IMR-90 (cell line): ENCODE data around the gene PPIL6. TPM values are rescaled to one million over a fixed set of nuclear protein-coding genes. Genes with fewer than 3 reads are reported as not detected.

Experiments
- ATAC-seq: fragments of 200-7000 bp; cut with Tn5 transposase; 2 replicates; pipeline ENCODE4 v1.9.1; 2020; ENCODE audit warnings: low read depth, mild to moderate bottlenecking, moderate library complexity
- BruUV-seq: library from RNA; stranded (reverse); fragments of 400-500 nt; replicated peaks from 2 replicates; lab custom pipeline; 2021; lab: Mats Ljungman, UMichigan
- CTCF ChIA-PET: fragments of 300-600 bp; formaldehyde crosslinking; extraction: SDS; loops from one replicate; lab custom pipeline; 2021; ENCODE audit warnings: antibody characterized with exemption; lab: Yijun Ruan, JAX
- POLR2A ChIA-PET: fragments of 300-600 bp; sonication (Branson Sonifier 250); formaldehyde crosslinking; loops from one replicate; lab custom pipeline; 2022; ENCODE audit warnings: antibody characterized with exemption; ENCODE audit not compliant: unreplicated experiment; lab: Charles Lee
- DNase-seq: peaks from one replicate; pipeline ENCODE4 v3.0.0; 2013
- H2AFZ ChIP-seq: replicated peaks from 2 replicates; pipeline ENCODE3; 2013; ENCODE audit warnings: low read length, mild to moderate bottlenecking; ENCODE audit not compliant: poor library complexity
- H2AK5ac ChIP-seq: 2 replicates; pipeline ENCODE4 v1.6.1; 2013; ENCODE audit warnings: low read depth, low read length, inconsistent platforms
- H2AK9ac ChIP-seq: replicated peaks from 2 replicates; pipeline ENCODE3; 2013; ENCODE audit warnings: mild to moderate bottlenecking, low read depth, low read length, moderate library complexity; ENCODE audit not compliant: poor library complexity
- H2BK120ac ChIP-seq: 2 replicates; pipeline ENCODE4 v1.6.1; 2013; ENCODE audit warnings: low read depth, low read length, inconsistent platforms
- H2BK15ac ChIP-seq: 3 replicates; pipeline ENCODE4 v1.6.1; 2013; ENCODE audit warnings: low read depth, low read length, inconsistent platforms
- H2BK20ac ChIP-seq: 2 replicates; pipeline ENCODE4 v1.6.1; 2013; ENCODE audit warnings: low read depth, mild to moderate bottlenecking, inconsistent platforms, low read length, moderate library complexity
- H2BK5ac ChIP-seq: 2 replicates; pipeline ENCODE4 v1.6.1; 2013; ENCODE audit warnings: mild to moderate bottlenecking, low read depth, low read length, inconsistent platforms; ENCODE audit not compliant: poor library complexity, severe bottlenecking
- H3K14ac ChIP-seq: replicated peaks from 2 replicates; pipeline ENCODE4 v1.6.1; 2013; ENCODE audit warnings: low read depth, low read length, inconsistent platforms
- H3K18ac ChIP-seq: 2 replicates; pipeline ENCODE4 v1.6.1; 2013; ENCODE audit warnings: low read depth, low read length, control low read depth
- H3K23ac ChIP-seq: 2 replicates; pipeline ENCODE4 v1.6.1; 2013; ENCODE audit warnings: low read depth, low read length, inconsistent platforms
- H3K27ac ChIP-seq: 2 replicates; pipeline ENCODE4 v1.5.1; 2013; ENCODE audit warnings: mild to moderate bottlenecking, control low read depth, low read length; ENCODE audit not compliant: insufficient read depth
- H3K27me3 ChIP-seq: 2 replicates; pipeline ENCODE4 v1.6.1; 2013; ENCODE audit warnings: low read length; ENCODE audit not compliant: control insufficient read depth, insufficient read depth
- H3K36me3 ChIP-seq: 2 replicates; pipeline ENCODE4 v1.6.1; 2013; ENCODE audit warnings: low read length, mixed read lengths; ENCODE audit not compliant: control insufficient read depth, insufficient read depth
- H3K4ac ChIP-seq: 2 replicates; pipeline ENCODE4 v1.6.1; 2013; ENCODE audit warnings: low read depth, low read length, inconsistent platforms
- H3K4me1 ChIP-seq: 2 replicates; pipeline ENCODE4 v1.6.1; 2013; ENCODE audit warnings: low read length, mixed read lengths; ENCODE audit not compliant: control insufficient read depth, insufficient read depth
- H3K4me2 ChIP-seq: 2 replicates; pipeline ENCODE4 v1.6.1; 2013; ENCODE audit warnings: low read depth, mild to moderate bottlenecking, control low read depth, low read length, moderate library complexity
- H3K4me3 ChIP-seq: 2 replicates; pipeline ENCODE4 v1.5.1; 2013; ENCODE audit warnings: low read depth, mild to moderate bottlenecking, control low read depth, low read length, moderate library complexity; ENCODE audit not compliant: insufficient read depth
- H3K56ac ChIP-seq: 2 replicates; pipeline ENCODE4 v1.6.1; 2013; ENCODE audit warnings: low read length, inconsistent platforms; ENCODE audit not compliant: insufficient read depth; ENCODE audit errors: extremely low read depth
- H3K79me1 ChIP-seq, 2 experiments: 2 replicates each; pipeline ENCODE4 v1.6.1; 2013; ENCODE audit warnings: low read length in 2 of 2, inconsistent platforms in 1 of 2, low read depth in 1 of 2
- H3K9ac ChIP-seq: 2 replicates; pipeline ENCODE4 v1.6.1; 2013; ENCODE audit warnings: low read depth, low read length, control low read depth
- H3K9me1 ChIP-seq: 2 replicates; pipeline ENCODE4 v1.6.1; 2013; ENCODE audit warnings: low read length, inconsistent platforms; ENCODE audit not compliant: insufficient read depth
- H3K9me3 ChIP-seq: 2 replicates; pipeline ENCODE4 v1.6.1; 2013; ENCODE audit warnings: low read length; ENCODE audit not compliant: control insufficient read depth, insufficient read depth
- H4K20me1 ChIP-seq: 2 replicates; pipeline ENCODE4 v1.6.1; 2013; ENCODE audit warnings: low read length, inconsistent platforms; ENCODE audit not compliant: insufficient read depth
- H4K5ac ChIP-seq: 2 replicates; pipeline ENCODE4 v1.6.1; 2013; ENCODE audit warnings: mild to moderate bottlenecking, low read depth, low read length, control low read depth
- H4K8ac ChIP-seq, 2 experiments: 2 replicates each; pipeline ENCODE4 v1.6.1; 2013; ENCODE audit warnings: low read depth in 2 of 2, low read length in 2 of 2, control low read depth in 1 of 2, inconsistent platforms in 1 of 2
- H4K91ac ChIP-seq: 2 replicates; pipeline ENCODE4 v1.6.1; 2013; ENCODE audit warnings: low read depth, low read length, inconsistent platforms; ENCODE audit not compliant: insufficient read depth
- BHLHE40 ChIP-seq: fragments of 150-350 bp; IDR thresholded peaks from 2 replicates; pipeline ENCODE4 v1.6.1; 2016; ENCODE audit warnings: mild to moderate bottlenecking, low read depth, low read length
- CHD1 ChIP-seq: IDR thresholded peaks from 2 replicates; pipeline ENCODE4 v1.6.1; 2012; ENCODE audit warnings: low read depth, low read length, improper control_type of control experiment
- FOS ChIP-seq: fragments of 150-350 bp; IDR thresholded peaks from 2 replicates; pipeline ENCODE4 v1.6.1; 2016; ENCODE audit warnings: low read depth, low read length
- MAFK ChIP-seq: IDR thresholded peaks from 2 replicates; pipeline ENCODE4 v1.6.1; 2012; ENCODE audit warnings: low read depth, low read length, improper control_type of control experiment
- WGBS, 2 experiments: methylation state at CpG; one replicate each; pipeline versions ENCODE4 v1.1.5 to v1.1.7; 2013; ENCODE audit warnings: missing lambda C conversion rate in 2 of 2; ENCODE audit not compliant: insufficient read length in 1 of 2; ENCODE audit errors: extremely low coverage in 2 of 2; 5-methylcytosine and 5-hydroxymethylcytosine counted together
- dilution Hi-C: fragments of 300-500 bp; cut with HindIII; formaldehyde crosslinking; loops from one replicate; pipeline ENCODE4 v1.14.3; 2018; ENCODE audit warnings: low sequenced_read_pairs; ENCODE audit not compliant: unreplicated experiment
- in situ Hi-C: fragments of 300-500 bp; cut with MboI; formaldehyde crosslinking; loops from 3 replicates; pipeline ENCODE4 v1.14.3; 2019; ENCODE audit warnings: low sequenced_read_pairs, inconsistent platforms, mixed read lengths
- intact Hi-C: fragments of 100-400 bp; cut with micrococcal nuclease; formaldehyde crosslinking; loops from 2 replicates; pipeline ENCODE4 v1.10.0; 2022
- polyA plus RNA-seq, 3 experiments: library from polyadenylated mRNA; depleted of rRNA; stranded (reverse); fragments of >200 nt; gene quantifications; 2 replicates each; pipeline ENCODE4 v1.2.3, GENCODE V29; 2012; ENCODE audit warnings: low replicate concordance in 1 of 3
- total RNA-seq: library from RNA; depleted of rRNA; stranded (reverse); fragments of >200 nt; gene quantifications from 2 replicates; pipeline ENCODE4 v1.2.3, GENCODE V29; 2012
- TF ChIP-seq, protein P1 (sequence below): fragments of 150-350 bp; IDR thresholded peaks from 2 replicates; pipeline ENCODE4 v1.6.1; 2016; ENCODE audit warnings: low read depth, mild to moderate bottlenecking, low read length, moderate library complexity, borderline replicate concordance

Gene PPIL6
- total and polyA plus RNA-seq, 2 of the 4 experiments (the other 2 are of a cell fraction): 0.15 to 0.18 TPM

DNA sequence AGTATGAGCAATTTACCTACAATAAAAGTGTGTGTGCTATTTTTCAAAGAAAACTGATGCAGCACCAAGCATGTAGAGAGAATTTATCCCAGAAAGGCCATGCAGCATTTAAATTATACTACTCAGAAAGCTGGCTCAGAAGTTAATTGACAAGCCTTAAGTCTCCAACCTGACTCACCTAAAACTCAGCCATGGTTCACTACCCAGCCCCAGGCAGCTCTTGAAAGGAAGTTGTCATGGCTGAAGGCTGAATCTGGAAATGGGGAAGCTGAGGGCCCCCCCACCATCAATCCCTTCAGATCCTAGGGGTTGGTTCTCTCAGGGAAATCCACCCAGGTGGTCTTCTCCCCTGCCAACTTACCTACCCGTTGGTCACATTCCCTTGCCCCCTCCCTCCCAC, 19.7 kb downstream of the PPIL6 start:
- H3K4me2 ChIP-seq: no peak overlapping the region
- no peak overlapping the region for H3K27ac ChIP-seq
- no peaks in the 10 kb centered on the region for H3K9me1 ChIP-seq
- dilution Hi-C loops: no loop called here
- no peak for ATAC-seq
- no peak overlapping the region for H3K18ac ChIP-seq
- intact Hi-C loops: no loop called here
- peaks cover 4% of the 10 kb centered on the region for H3K27me3 ChIP-seq
- H2BK5ac ChIP-seq: no peak overlapping the region
- H3K23ac ChIP-seq: no peak overlapping the region
- DNase-seq: no peak
- no peaks in the 10 kb centered on the region for H4K20me1 ChIP-seq
- no peak overlapping the region for H2AK5ac ChIP-seq
- H3K9me3 ChIP-seq: no peaks in the 10 kb centered on the region
- no peak overlapping the region for H2BK15ac ChIP-seq
- WGBS, 2 experiments: no CpG with 5 or more reads among the region's 1 CpG
- no TSS peak for BruUV-seq
- in situ Hi-C loops: no loop called here
- CTCF ChIA-PET: interaction anchor here (0.8 kb wide), 1 partner anchor 23 kb away, joined by 7 read pairs; no protein-coding TSS in a partner anchor
- no peak overlapping the region for H4K5ac ChIP-seq
- no peaks in the 10 kb centered on the region for H3K79me1 ChIP-seq
- H3K4me3 ChIP-seq: no peak overlapping the region
- POLR2A ChIA-PET: no interaction called here
- H3K9ac ChIP-seq: no peak overlapping the region
- no peak for TF ChIP-seq CHD1
- TF ChIP-seq, protein P1, sequence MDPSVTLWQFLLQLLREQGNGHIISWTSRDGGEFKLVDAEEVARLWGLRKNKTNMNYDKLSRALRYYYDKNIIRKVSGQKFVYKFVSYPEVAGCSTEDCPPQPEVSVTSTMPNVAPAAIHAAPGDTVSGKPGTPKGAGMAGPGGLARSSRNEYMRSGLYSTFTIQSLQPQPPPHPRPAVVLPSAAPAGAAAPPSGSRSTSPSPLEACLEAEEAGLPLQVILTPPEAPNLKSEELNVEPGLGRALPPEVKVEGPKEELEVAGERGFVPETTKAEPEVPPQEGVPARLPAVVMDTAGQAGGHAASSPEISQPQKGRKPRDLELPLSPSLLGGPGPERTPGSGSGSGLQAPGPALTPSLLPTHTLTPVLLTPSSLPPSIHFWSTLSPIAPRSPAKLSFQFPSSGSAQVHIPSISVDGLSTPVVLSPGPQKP: no peak
- no peak for TF ChIP-seq BHLHE40
- no peak for TF ChIP-seq FOS
- no peak for TF ChIP-seq MAFK
- H3K14ac ChIP-seq: no peak overlapping the region
- H2BK120ac ChIP-seq: no peak overlapping the region
- H4K8ac ChIP-seq: no peak overlapping the region
- no peak overlapping the region for H2BK20ac ChIP-seq
- no peak overlapping the region for H3K4ac ChIP-seq
- H3K4me1 ChIP-seq: no peaks in the 10 kb centered on the region; the same call in 1 of the 2 replicates
- no peak overlapping the region for H2AK9ac ChIP-seq
- H4K91ac ChIP-seq: no peak overlapping the region
- H2AFZ ChIP-seq: no peak overlapping the region
- no peaks in the 10 kb centered on the region for H3K36me3 ChIP-seq
- H3K56ac ChIP-seq: no peak overlapping the region
